Fibroblast of skin of right quadriceps (primary cell): ENCODE results near the gene ITPR1.

Experiments used
- DNase-seq: peaks from one replicate; pipeline ENCODE4 v3.0.0-alpha.2; 2013

The ITPR1 gene

DNA sequence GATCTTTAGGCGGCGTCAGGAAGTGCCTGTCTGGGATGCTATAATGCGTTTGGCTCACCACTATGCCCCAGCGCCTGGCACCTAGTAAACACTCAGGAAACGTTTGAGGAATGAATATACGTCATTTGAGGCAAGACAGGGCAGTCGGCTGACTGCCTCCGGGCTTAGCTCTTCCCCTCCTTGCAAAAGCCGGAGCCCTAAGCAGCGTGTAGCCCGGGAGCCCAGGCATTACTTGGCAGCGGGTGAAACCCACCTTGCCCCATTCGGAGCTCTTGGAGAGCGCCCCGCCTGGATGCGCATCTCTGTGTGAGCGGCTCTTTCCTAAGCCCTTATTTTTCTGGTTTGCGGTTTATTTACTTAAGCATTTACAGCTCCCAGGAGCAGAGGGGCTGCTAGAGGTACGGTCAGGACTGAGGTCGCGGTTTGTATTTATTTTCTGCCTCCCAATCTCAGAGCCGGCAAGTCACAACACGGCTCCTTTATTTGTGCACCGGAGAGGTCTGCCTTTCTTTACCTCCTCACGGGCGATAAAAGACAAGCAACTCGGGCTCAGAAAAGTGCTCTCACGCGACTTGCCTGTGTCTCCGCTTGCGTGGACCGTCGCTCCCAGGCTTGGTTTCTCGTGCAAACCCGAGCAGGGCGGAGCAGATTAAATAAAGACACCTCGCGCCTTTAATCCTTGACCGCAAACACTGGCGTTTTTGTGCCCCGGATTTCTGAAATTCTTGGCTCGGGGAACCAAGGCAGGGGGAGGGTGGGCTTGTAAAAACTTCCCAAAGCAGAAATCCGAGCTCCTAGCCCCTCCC is 737 bp upstream of the ITPR1 start:
- peak; percentile 32 for DNase-seq

DNA sequence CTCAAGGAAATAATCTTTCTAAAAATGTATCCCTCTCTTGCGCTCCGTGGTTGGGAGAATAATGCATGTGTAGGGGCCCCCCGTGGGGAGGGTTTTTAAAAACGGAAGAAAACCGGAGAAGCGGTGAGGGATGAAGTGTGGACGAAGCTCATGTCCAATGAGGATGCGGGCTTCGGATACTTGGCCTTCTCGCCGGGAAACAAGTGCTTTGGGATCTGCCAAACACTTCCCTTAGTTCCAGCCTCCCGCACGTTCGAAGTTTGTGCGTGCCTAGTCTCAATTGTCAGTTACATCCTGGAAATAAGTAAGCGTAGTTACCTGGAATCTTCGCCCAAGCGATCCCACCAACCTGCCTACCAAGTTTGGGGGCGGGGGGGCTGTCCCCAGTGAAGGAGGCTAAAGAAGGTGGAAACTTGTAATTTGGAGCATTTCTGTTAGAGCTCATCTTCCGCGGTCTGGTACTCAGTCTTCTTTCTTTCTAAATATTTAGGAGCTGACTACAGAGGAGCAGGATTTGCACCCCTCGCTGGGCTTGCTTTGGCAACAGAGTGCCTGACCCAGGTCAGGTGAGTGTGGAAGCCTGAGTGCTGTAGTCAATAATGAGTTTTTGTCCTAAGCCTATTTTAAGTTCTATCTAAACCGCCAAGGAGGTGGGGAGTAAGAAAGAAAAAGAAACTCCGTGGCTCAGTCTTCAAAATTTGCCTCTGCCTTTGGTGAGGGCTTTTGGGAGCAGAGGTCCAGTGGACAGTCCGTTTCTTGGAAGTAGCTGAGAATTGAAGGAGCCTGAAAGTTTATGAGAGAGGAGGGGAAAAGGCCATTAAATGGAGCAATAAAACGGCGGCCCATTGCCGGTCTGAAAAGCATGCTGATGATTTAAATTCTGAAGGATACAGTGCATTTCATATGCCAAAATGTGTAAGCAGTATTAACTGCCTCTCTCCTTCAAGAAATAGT is 1.1 kb downstream of the ITPR1 start:
- DNase-seq: peak; percentile 7

GRCh38 chr3:4494895-4495264 is 1.7 kb downstream of the ITPR1 start:
- DNase-seq: no peak

DNA sequence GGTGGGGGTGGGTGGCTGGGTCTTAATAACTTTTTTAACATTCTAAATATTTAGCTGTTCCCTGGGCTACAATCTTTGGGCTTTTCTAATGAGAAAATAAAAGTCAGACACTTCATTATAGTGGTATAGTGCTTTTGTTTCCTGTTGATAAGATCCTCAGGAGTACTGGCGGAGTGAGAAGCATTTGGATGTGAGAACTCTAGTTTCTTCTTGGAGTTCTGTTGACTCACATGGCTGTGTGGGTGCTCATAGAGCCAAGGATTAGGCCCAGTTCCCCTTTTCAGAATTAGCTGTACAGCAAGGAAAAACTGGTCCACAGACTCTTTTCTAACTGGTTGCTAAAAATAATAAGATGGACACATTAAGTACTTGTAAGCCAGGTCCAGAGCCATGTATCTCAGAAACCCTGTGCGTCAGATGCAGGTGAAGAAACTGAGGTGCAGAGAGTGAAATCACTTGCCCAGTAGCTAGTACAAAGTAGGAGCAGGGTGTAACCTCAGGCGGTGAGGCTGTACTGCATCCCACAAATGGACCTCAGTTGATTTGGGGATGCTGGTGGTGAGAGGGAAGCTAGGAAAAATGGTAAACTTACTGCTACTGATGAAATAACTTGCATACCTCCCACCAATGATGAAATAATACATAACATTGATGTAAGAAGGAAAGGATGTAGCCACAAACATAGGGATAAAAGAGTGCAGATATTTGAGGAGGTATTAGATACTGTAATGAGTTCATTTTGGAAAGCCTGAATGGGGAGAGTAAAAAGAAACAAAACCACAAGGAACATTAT is 2.3 kb downstream of the ITPR1 start:
- DNase-seq: no peak

GRCh38 chr3:4496087-4496452 is 2.9 kb downstream of the ITPR1 start:
- DNase-seq: no peak

DNA sequence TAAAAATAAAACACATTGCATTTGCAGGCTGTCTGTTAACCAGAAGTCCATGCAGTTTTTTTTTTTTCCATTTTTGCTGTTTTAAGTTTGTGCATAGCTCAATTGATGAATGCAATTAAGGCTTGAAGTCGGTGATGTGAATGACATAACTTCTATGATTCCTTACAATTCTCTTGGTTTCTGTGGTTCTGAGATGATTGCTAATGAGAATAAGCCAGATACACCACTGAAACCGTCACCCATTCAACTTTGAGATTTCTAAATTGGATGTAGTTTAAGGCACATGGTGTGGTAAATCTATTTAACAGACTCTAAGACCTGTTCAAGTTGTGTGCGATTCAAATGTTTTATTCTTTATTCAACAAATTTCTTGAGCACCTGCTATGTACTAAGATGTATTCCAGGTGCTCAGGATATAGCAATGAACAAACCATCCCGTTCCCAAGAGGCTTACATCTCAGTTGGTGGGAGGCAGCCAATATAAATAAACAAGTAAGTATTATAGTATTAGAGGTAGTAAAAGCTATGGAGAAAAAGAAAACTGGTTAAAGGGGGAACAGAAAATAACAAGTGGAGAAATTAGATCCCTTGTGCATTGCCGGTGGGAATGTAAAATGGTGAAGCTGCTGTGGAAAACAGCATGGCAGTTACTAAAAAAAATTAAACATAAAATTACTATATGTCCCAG is 4.0 kb downstream of the ITPR1 start:
- DNase-seq: no peak

DNA sequence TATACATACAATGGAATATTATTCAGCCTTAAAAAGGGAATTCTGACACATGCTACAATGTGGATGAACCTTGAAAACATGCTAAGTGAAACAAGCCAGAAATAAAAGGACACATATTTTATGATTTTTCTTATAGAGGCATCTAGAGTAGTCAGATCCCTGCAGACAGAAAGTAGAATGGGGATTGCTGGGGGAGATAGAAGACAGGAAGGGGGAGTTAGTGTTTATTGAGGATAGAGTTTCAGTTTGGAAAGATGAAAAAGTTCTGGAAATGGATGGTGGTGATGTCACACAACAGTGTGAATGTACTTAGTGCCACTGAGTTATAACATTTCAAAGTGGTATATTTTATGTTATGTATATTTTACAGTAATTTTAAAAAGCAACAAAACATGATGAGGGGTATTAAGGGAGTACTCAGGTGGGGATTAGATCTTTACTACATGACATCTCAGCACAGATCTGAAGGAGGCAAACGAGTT is 4.7 kb downstream of the ITPR1 start:
- no peak for DNase-seq

GRCh38 chr3:4498446-4498845 is 5.3 kb downstream of the ITPR1 start:
- DNase-seq: no peak

DNA sequence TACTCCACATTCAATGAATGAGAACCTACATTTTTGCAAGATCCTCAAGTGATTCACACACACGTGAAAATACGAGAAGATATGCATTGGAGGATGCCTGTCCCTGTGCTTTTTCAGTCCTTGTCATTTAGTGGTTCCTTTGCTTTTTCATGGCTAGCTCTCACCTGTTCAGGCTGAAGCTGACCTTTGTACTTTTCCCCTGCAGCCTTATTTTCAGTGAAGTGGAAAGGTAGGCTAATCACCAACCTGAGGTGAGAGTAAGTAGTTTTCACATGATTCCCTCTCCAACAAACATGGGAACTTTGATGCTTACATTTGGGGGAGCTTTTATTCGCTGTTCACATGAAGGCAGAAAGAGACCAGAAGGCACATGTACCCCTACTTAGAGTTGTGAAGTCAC is 8.3 kb downstream of the ITPR1 start:
- DNase-seq: no peak

- no peak for DNase-seq
Observed at GRCh38 chr3:4501927-4502326, 8.8 kb downstream of the ITPR1 start.

- no peak for DNase-seq
Observed at GRCh38 chr3:4503050-4503449, 9.9 kb downstream of the ITPR1 start.

DNA sequence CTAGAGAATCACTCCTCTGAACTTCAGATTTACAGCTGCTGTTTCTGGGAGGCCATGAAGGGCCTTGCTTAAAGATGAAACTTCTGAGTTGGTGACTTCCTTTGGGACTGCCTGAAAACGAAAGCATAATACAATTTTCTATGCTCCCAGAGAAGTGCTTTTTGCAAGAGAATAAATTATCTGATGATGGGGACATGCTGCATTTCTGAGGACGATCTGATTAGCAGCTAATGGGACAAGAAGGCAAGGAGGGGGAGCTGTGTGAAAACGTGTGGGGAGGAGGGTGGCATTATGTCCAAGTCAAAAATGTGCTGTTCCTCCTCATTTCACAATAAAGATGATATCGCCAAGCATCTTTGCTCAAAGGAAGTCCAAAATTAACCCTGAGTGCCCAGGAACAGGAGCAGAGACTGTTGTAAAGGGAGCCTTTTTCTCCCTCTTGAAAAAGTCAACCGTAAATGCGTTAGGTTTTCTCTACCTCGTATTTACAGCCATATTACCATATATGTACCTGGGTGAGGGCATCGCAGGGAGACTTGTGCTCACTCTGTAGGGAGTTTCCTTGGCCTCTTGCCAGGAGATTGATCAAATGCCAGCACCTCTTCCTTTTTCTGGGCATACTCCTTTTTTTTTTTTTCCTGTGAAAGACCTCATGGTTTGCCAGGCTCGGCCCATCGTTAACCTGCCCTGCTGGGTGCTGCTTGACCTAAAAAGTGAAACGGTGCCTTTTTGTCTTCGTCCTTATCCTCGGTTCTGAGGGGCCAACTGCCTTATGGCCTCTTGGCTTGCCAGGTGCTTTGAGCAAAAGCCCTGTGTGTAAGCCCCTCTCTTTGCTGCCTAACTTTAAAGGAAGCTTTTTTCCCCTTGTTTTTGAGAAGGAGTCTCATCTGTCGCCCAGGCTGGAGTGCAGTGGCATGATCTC is 11.5 kb downstream of the ITPR1 start:
- no peak for DNase-seq

GRCh38 chr3:4505688-4506558 is 12.8 kb downstream of the ITPR1 start:
- no peak for DNase-seq

- DNase-seq: no peak
Observed at GRCh38 chr3:4506559-4507023, 13.4 kb downstream of the ITPR1 start.

GRCh38 chr3:4507024-4507596 is 14.0 kb downstream of the ITPR1 start:
- peak; percentile 19 for DNase-seq

- DNase-seq: no peak
Observed at GRCh38 chr3:4508048-4508981, 15.2 kb downstream of the ITPR1 start.

DNA sequence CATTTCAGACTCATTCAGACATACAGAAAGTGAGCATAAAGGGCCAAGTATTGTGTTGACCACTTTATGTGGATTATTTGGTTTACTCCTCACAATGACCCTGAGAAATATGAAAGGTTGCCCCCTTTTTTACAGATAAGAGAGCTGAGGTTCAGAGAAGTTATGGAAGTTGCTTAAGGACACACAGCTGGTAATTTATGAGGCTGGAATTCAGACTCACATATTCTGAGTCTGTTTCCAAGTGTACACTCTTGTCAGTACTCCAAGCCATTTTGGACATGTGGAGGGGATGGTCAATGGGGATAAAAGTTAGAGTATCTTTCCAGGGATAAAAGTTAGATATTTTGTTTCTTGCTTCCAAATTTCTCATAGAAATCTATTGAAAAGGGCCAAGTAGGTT is 15.9 kb downstream of the ITPR1 start:
- DNase-seq: no peak

DNA sequence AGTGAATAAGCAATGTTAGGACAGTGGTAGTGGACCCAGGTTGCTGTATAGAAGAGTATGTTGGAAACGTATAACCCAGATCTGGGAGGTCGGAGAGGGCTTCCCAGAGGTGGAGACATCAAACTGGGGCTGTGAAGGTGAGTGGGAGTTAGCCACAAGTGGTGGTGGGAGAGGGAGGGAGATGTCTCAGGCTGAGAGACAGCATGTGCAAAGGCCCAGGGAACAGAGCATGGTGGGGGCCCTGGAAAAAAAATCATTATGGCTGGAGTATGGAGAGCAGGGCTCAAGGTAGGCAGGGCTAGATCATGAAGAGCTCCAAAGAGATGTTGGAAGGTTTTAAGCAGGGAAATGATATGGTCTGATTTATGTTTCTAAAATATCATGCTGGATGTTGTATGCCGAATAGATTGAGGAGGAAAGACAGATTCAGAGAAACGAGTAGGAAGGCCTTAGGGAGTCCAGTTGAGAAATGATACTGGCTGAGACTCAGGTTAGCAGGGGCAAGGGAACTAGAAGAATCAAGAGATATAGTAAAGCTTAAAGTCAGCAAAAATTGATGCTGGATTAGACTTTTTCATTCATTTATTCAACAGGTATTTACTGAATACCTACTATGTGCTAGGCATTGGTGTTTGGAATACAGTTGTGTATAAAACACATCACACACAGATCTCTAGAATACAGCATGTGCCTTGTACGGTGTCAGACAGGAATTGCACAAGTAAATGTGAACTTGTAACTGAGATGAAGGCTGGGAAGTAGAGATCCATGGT is 17.0 kb downstream of the ITPR1 start:
- DNase-seq: no peak
